Endothelial cell of hepatic sinusoid (primary cell): ENCODE data around the gene DNAAF8.

Source experiments
- in situ Hi-C: cut with HindIII; loops from 2 replicates; pipeline ENCODE4 v1.10.0; 2017; ENCODE audit warnings: low sequenced_read_pairs

Gene DNAAF8

GRCh38 chr16:4734063-4734729 lies at the start of gene DNAAF8, which contains the start of gene ANKS3:
TSS of gene DNAAF8 (plus strand) at chr16:4734537. CDS start at chr16:4736515, 1,978 bp downstream.
TSS of gene ANKS3 (minus strand) at chr16:4734271. CDS start at chr16:4730149, 4,122 bp downstream.
- in situ Hi-C loops: no loop called here

GRCh38 chr16:4684763-4685162 lies 49.6 kb upstream of the DNAAF8 start:
- in situ Hi-C loops: loop anchor here (5.0 kb wide), 1 partner anchor 42 kb away; no protein-coding TSS in a partner anchor

GRCh38 chr16:4685292-4685691 lies 49.0 kb upstream of the DNAAF8 start:
- in situ Hi-C loops: no loop called here

GRCh38 chr16:4685776-4686496 lies 48.4 kb upstream of the DNAAF8 start:
- in situ Hi-C loops: no loop called here

- in situ Hi-C loops: no loop called here
These were observed 47.7 kb upstream of the DNAAF8 start for GRCh38 chr16:4686497-4687210.

- in situ Hi-C loops: no loop called here
These were observed 46.9 kb upstream of the DNAAF8 start for GRCh38 chr16:4687416-4687815.

GRCh38 chr16:4687946-4688673 lies 46.2 kb upstream of the DNAAF8 start:
- in situ Hi-C loops: no loop called here

- in situ Hi-C loops: no loop called here
These were observed 45.7 kb upstream of the DNAAF8 start for GRCh38 chr16:4688674-4689045.

- in situ Hi-C loops: no loop called here
These were observed 45.2 kb upstream of the DNAAF8 start for GRCh38 chr16:4689091-4689671.

GRCh38 chr16:4689864-4690704 lies 44.3 kb upstream of the DNAAF8 start:
- in situ Hi-C loops: no loop called here

GRCh38 chr16:4690946-4691665 lies 43.2 kb upstream of the DNAAF8 start:
- in situ Hi-C loops: no loop called here

GRCh38 chr16:4691666-4692412 lies 42.5 kb upstream of the DNAAF8 start:
- in situ Hi-C loops: no loop called here

- in situ Hi-C loops: no loop called here
These were observed 41.7 kb upstream of the DNAAF8 start for GRCh38 chr16:4692460-4693295.

GRCh38 chr16:4693296-4693955 lies 40.9 kb upstream of the DNAAF8 start, which contains the start of gene NUDT16L1:
TSS of gene NUDT16L1 (plus strand) at chr16:4693562. CDS start at chr16:4693727, 165 bp downstream.
- in situ Hi-C loops: no loop called here

GRCh38 chr16:4693956-4694641 lies 40.2 kb upstream of the DNAAF8 start:
- in situ Hi-C loops: no loop called here
